ENCODE results near the gene PAK1IP1.
"Not testable (repeated sequence)": the region's sequence is repeated elsewhere in the genome, so short reads cannot be mapped to it uniquely, and the experiment has no call there.

PAK1IP1 gene

DNA sequence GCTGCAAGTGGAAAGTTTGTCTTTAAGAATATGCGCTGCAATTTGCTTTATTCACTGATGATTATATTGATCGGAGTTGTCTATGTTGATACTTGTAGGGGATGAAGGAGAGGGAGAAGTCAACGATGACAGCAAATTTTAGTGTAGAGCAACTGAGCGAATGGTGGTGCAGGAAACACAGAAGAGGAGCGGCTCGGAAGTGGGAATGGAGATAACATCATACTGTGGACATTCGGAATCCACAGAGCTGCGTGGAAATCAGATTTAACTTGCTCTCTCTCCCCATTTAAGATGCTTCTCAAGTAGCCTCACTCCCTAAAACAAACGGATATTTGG, 52.1 kb downstream of the PAK1IP1 start:
- Mint-ChIP-seq H3K27me3 (ENCODE audit: low read depth) (no peaks in the 10 kb centered on the region), H3K27ac (peak overlapping the region; percentile 94), H3K9me3 (no peaks in the 10 kb centered on the region), H3K4me1 (ENCODE audit: low read depth) (peaks cover 27% of the 10 kb centered on the region), H3K36me3 (ENCODE audit: low read depth) (peaks cover 18% of the 10 kb centered on the region), H3K4me3 (peak overlapping the region; percentile 82)

DNA sequence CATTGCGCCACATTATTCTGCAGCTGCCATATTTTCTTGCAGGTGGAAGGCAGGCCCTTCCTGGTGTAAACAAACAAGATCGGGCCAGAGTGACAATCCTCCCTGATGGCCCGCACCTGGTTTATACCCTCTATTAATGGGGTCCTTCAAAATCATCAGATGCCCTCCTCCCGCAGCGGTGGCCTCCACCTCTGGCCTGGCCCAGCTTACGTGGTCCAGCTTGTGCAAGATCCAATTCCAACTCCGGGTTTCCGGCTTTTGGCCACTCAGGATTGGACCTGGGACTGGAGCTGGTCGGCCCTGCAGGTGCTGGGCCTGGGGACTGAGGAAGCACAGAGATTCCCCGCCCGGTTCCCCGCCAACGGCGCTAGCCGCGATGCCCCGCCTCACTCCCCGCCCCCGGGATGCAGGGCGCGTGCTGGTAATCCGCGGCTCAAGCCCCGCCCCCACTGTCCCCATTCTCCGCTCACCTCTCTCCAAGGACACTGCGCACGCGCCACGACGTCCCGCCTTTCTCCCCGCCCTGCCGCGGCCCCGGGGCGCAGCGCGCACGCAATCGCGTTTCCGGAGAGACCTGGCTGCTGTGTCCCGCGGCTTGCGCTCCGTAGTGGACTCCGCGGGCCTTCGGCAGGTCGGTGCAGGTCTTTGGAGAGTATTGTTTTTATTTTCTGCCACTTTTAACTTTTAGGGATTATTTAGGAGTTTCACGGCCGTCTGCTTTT, 52.6 kb downstream of the PAK1IP1 start, which contains the start of gene TMEM14B:
Gene TMEM14B (plus strand): TSS at position 555 of the 722 bp plus-strand sequence. CDS start 1,441 bp downstream, outside the sequence.
- no peaks in the 10 kb centered on the region for H3K27me3 Mint-ChIP-seq (ENCODE audit: low read depth)
- H3K4me1 Mint-ChIP-seq (ENCODE audit: low read depth): peaks cover 27% of the 10 kb centered on the region
- H3K36me3 Mint-ChIP-seq (ENCODE audit: low read depth): peaks cover 21% of the 10 kb centered on the region
- peak within 1 kb of the TSS; percentile 94 for H3K27ac Mint-ChIP-seq
- no peaks in the 10 kb centered on the region for H3K9me3 Mint-ChIP-seq
- peak within 1 kb of the TSS; percentile 82 for H3K4me3 Mint-ChIP-seq

DNA sequence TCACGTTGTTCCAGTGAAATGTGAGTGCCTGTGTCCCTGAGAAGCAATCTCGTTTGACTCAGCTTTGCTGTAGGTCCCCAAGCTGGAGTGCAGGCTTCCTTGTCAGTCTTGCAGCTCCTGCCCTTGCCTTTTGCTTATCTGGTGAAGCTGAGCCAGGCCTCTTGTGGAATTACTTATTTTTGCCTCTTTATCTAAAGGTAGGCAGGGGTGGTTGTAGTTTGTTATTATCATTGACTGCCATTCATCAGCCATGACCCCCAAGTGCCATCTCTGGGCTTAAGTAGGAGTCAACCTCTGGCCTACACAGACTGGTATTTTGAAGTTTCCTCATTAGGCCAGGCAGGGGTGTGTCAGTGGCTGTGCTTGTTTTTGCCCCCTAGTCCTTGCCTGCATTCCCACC, 55.0 kb downstream of the PAK1IP1 start:
- Mint-ChIP-seq H3K4me3 (peak overlapping the region; percentile 11), H3K27me3 (ENCODE audit: low read depth) (no peaks in the 10 kb centered on the region), H3K27ac (peak overlapping the region; percentile 6), H3K36me3 (ENCODE audit: low read depth) (peaks cover 35% of the 10 kb centered on the region), H3K4me1 (ENCODE audit: low read depth) (peaks cover 37% of the 10 kb centered on the region), H3K9me3 (no peaks in the 10 kb centered on the region)

DNA sequence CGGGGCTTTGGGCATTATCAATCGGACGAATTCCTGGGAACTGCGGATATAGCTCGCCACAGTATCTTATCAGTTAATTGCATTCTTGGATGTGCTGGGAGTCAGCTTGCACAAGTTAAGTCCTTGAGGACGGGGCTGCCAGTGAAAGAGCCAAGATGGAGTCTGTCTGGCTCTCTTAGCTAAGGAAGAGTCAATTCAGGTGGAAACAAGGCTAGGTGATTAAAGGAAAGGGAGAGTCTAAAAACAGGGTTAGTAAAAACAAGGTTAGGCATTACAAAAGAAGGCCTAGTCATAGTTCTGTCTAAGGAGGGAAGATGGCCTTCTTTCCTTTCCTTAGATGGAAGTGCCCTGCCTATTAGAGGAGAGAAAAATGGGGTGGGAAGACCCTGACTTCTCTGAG, 55.8 kb downstream of the PAK1IP1 start:
- not testable (repeated sequence) for H3K27ac Mint-ChIP-seq, H3K4me3 Mint-ChIP-seq

DNA sequence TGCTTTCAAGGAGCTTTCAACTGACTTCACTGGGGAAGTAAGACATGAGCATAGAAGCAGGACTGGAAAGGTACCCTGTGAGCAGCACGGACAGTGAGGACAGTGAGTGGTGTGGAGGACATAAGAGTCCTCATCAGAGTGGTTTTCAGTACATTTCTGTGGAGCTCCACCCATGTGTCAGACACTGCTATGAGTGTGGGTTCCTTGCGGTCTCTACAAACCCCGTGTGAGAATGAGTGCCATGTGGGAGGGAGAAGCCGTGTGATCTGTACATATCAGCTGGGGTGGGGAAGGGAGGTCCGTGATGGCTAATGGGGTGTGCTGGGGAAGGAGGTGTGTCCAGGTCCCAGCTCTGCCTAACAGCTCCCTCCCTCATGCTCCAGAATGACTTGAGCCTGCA, 57.0 kb downstream of the PAK1IP1 start:
- peaks cover 37% of the 10 kb centered on the region for H3K4me1 Mint-ChIP-seq (ENCODE audit: low read depth)
- not testable (repeated sequence) for H3K4me3 Mint-ChIP-seq; H3K27ac Mint-ChIP-seq; H3K27me3 Mint-ChIP-seq (ENCODE audit: low read depth); H3K9me3 Mint-ChIP-seq
- H3K36me3 Mint-ChIP-seq (ENCODE audit: low read depth): peaks cover 45% of the 10 kb centered on the region

More for the DNA sequence above, 55.8 kb downstream of the PAK1IP1 start:
- not testable (repeated sequence) for H3K9me3 Mint-ChIP-seq; H3K27me3 Mint-ChIP-seq (ENCODE audit: low read depth)
- peaks cover 39% of the 10 kb centered on the region for H3K4me1 Mint-ChIP-seq (ENCODE audit: low read depth)
- H3K36me3 Mint-ChIP-seq (ENCODE audit: low read depth): peaks cover 39% of the 10 kb centered on the region

DNA sequence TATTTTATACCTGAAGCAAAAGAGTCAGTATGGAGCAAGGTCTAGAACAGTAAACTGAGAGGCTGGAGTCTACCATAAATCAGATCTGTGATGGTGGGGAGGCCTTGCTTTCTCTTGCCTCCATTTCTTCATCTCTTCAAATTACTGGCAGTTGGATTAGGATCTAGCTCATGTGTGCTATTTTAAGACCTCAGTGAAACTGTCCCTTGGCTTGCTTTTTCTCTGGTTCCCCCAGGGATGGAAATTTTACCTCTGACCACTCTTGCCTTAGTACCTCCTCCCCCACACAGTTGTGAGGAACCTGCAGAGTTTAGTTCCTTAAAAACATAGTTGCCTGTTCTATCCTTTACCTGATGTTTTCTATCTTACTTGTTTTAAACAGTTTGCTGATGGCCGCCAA, 61.3 kb downstream of the PAK1IP1 start:
- no peaks in the 10 kb centered on the region for H3K27me3 Mint-ChIP-seq (ENCODE audit: low read depth)
- no peaks in the 10 kb centered on the region for H3K9me3 Mint-ChIP-seq
- no peak overlapping the region for H3K4me3 Mint-ChIP-seq
- peaks cover 23% of the 10 kb centered on the region for H3K4me1 Mint-ChIP-seq (ENCODE audit: low read depth)
- H3K36me3 Mint-ChIP-seq (ENCODE audit: low read depth): peaks cover 51% of the 10 kb centered on the region
- H3K27ac Mint-ChIP-seq: no peak overlapping the region

All from T-helper 1 cell treated with Interleukin-12 subunit alpha and Interleukin-12 subunit beta and Interleukin-4 antibody, amounts not matched to agents 30 μg/mL and 1 μg/mL, for 36 hours (primary cell).